Effector memory CD8-positive, alpha-beta T cell (primary cell): Measurements from ENCODE around the gene CEP164.

Experiments
- ATAC-seq: fragments of 150-1000 bp; cut with Tn5 transposase; replicated peaks from 2 replicates; pipeline ENCODE4 v1.10.0; 2021; ENCODE audit warnings: mild to moderate bottlenecking, moderate library complexity
- DNase-seq, 3 experiments: peaks; one replicate each; pipeline ENCODE4 v3.0.0; 2021
- H3K27ac Mint-ChIP-seq, 2 donors: one replicate each; pipeline ENCODE4 v1.8.0; 2022; ENCODE audit warnings: mild to moderate bottlenecking in 2 of 2, mixed read lengths in 2 of 2, moderate library complexity in 2 of 2
- H3K27me3 Mint-ChIP-seq, 2 donors: one replicate each; pipeline ENCODE4 v1.8.0; 2022; ENCODE audit warnings: mixed read lengths in 2 of 2
- H3K36me3 Mint-ChIP-seq: one replicate; pipeline ENCODE4 v1.8.0; 2022; ENCODE audit warnings: mild to moderate bottlenecking, moderate library complexity, mixed read lengths; ENCODE audit not compliant: insufficient read depth
- H3K4me1 Mint-ChIP-seq, 2 donors: one replicate each; pipeline ENCODE4 v1.8.0; 2022; ENCODE audit warnings: low read depth in 2 of 2, mixed read lengths in 2 of 2
- H3K4me3 Mint-ChIP-seq, 2 donors: one replicate each; pipeline ENCODE4 v1.8.0; 2022; ENCODE audit warnings: mild to moderate bottlenecking in 2 of 2, mixed read lengths in 2 of 2, moderate library complexity in 2 of 2
- H3K9me3 Mint-ChIP-seq, 2 donors: one replicate each; pipeline ENCODE4 v1.8.0; 2022; ENCODE audit warnings: mixed read lengths in 2 of 2

CEP164 gene

GRCh38 chr11:117428856-117429229 lies 101.2 kb downstream of the CEP164 start:
- no peak for ATAC-seq

GRCh38 chr11:117430293-117430955 lies 102.8 kb downstream of the CEP164 start:
- H3K36me3 Mint-ChIP-seq = no peaks in the 10 kb centered on the region
- H3K4me1 Mint-ChIP-seq = peaks cover 0 to 10% of the 10 kb centered on the region in 2 donors
- no peak overlapping the region for H3K27ac Mint-ChIP-seq
- H3K4me3 Mint-ChIP-seq = no peak overlapping the region
- peaks cover 10 to 26% of the 10 kb centered on the region in 2 donors for H3K27me3 Mint-ChIP-seq
- H3K9me3 Mint-ChIP-seq = no peaks in the 10 kb centered on the region
- DNase-seq = no peak
- ATAC-seq = no peak

More at GRCh38 chr11:117428856-117429229, 101.2 kb downstream of the CEP164 start:
- DNase-seq = no peak
- no peak overlapping the region for H3K27ac Mint-ChIP-seq
- H3K27me3 Mint-ChIP-seq = peaks cover 10 to 39% of the 10 kb centered on the region in 2 donors
- H3K9me3 Mint-ChIP-seq = no peaks in the 10 kb centered on the region
- no peaks in the 10 kb centered on the region for H3K36me3 Mint-ChIP-seq
- no peak overlapping the region for H3K4me3 Mint-ChIP-seq
- H3K4me1 Mint-ChIP-seq = peaks cover 0 to 10% of the 10 kb centered on the region in 2 donors

GRCh38 chr11:117431436-117431835 lies 103.8 kb downstream of the CEP164 start:
- ATAC-seq (no peak), DNase-seq (no peak)
- peaks cover 18 to 24% of the 10 kb centered on the region in 2 donors for H3K27me3 Mint-ChIP-seq
- H3K27ac Mint-ChIP-seq = no peak overlapping the region
- H3K4me3 Mint-ChIP-seq = no peak overlapping the region
- no peaks in the 10 kb centered on the region for H3K36me3 Mint-ChIP-seq
- H3K4me1 Mint-ChIP-seq = peaks cover 0 to 7% of the 10 kb centered on the region in 2 donors
- no peaks in the 10 kb centered on the region for H3K9me3 Mint-ChIP-seq

- no peak overlapping the region for H3K27ac Mint-ChIP-seq
- no peaks in the 10 kb centered on the region for H3K36me3 Mint-ChIP-seq
- no peaks in the 10 kb centered on the region for H3K4me1 Mint-ChIP-seq
- no peaks in the 10 kb centered on the region for H3K9me3 Mint-ChIP-seq
- no peak for DNase-seq
- no peak for ATAC-seq
- peaks cover 16 to 22% of the 10 kb centered on the region in 2 donors for H3K27me3 Mint-ChIP-seq
- no peak overlapping the region for H3K4me3 Mint-ChIP-seq
Measured at GRCh38 chr11:117433717-117434116, 106.1 kb downstream of the CEP164 start.

- Mint-ChIP-seq H3K9me3 (no peaks in the 10 kb centered on the region), H3K4me1 (no peaks in the 10 kb centered on the region), H3K27me3 (peaks cover 22% of the 10 kb centered on the region in 2 donors), H3K27ac (no peak overlapping the region), H3K4me3 (no peak overlapping the region), H3K36me3 (no peaks in the 10 kb centered on the region)
- ATAC-seq (no peak), DNase-seq (no peak)
Measured at GRCh38 chr11:117434481-117434880, 106.8 kb downstream of the CEP164 start.

GRCh38 chr11:117435326-117435725 lies 107.7 kb downstream of the CEP164 start:
- no peaks in the 10 kb centered on the region for H3K36me3 Mint-ChIP-seq
- peaks cover 30% of the 10 kb centered on the region in 2 donors for H3K27me3 Mint-ChIP-seq
- ATAC-seq = no peak
- no peak overlapping the region for H3K27ac Mint-ChIP-seq
- no peak overlapping the region for H3K4me3 Mint-ChIP-seq
- DNase-seq = no peak
- H3K4me1 Mint-ChIP-seq = no peaks in the 10 kb centered on the region
- no peaks in the 10 kb centered on the region for H3K9me3 Mint-ChIP-seq

- Mint-ChIP-seq H3K9me3 (no peaks in the 10 kb centered on the region), H3K27me3 (peaks cover 38 to 48% of the 10 kb centered on the region in 2 donors), H3K27ac (no peak overlapping the region), H3K4me1 (no peaks in the 10 kb centered on the region), H3K36me3 (no peaks in the 10 kb centered on the region), H3K4me3 (no peak overlapping the region)
- no peak for DNase-seq
- ATAC-seq = no peak
Measured at GRCh38 chr11:117437041-117437790, 109.6 kb downstream of the CEP164 start.

GRCh38 chr11:117437791-117438130 lies 110.1 kb downstream of the CEP164 start:
- no peaks in the 10 kb centered on the region for H3K4me1 Mint-ChIP-seq
- ATAC-seq (no peak), DNase-seq (no peak)
- no peaks in the 10 kb centered on the region for H3K36me3 Mint-ChIP-seq
- no peaks in the 10 kb centered on the region for H3K9me3 Mint-ChIP-seq
- peaks cover 38 to 54% of the 10 kb centered on the region in 2 donors for H3K27me3 Mint-ChIP-seq
- H3K27ac Mint-ChIP-seq = no peak overlapping the region
- no peak overlapping the region for H3K4me3 Mint-ChIP-seq

- ATAC-seq (no peak), DNase-seq (no peak)
- Mint-ChIP-seq H3K4me1 (no peaks in the 10 kb centered on the region), H3K9me3 (no peaks in the 10 kb centered on the region), H3K27me3 (peaks cover 38 to 61% of the 10 kb centered on the region in 2 donors), H3K36me3 (no peaks in the 10 kb centered on the region), H3K27ac (no peak overlapping the region), H3K4me3 (no peak overlapping the region)
Measured at GRCh38 chr11:117438371-117439000, 110.8 kb downstream of the CEP164 start.

GRCh38 chr11:117439256-117439655 lies 111.6 kb downstream of the CEP164 start:
- H3K27ac Mint-ChIP-seq = no peak overlapping the region

GRCh38 chr11:117440258-117440657 lies 112.6 kb downstream of the CEP164 start:
- no peaks in the 10 kb centered on the region for H3K4me1 Mint-ChIP-seq
- no peak for ATAC-seq
- no peaks in the 10 kb centered on the region for H3K9me3 Mint-ChIP-seq
- H3K36me3 Mint-ChIP-seq = no peaks in the 10 kb centered on the region
- H3K27me3 Mint-ChIP-seq = peaks cover 44 to 79% of the 10 kb centered on the region in 2 donors
- no peak for DNase-seq
- H3K27ac Mint-ChIP-seq = no peak overlapping the region
- H3K4me3 Mint-ChIP-seq = no peak overlapping the region

More at GRCh38 chr11:117439256-117439655, 111.6 kb downstream of the CEP164 start:
- ATAC-seq (no peak), DNase-seq (no peak)
- Mint-ChIP-seq H3K9me3 (no peaks in the 10 kb centered on the region), H3K36me3 (no peaks in the 10 kb centered on the region), H3K4me1 (no peaks in the 10 kb centered on the region), H3K27me3 (peaks cover 44 to 69% of the 10 kb centered on the region in 2 donors), H3K4me3 (no peak overlapping the region)

- H3K4me1 Mint-ChIP-seq = no peaks in the 10 kb centered on the region
- no peak overlapping the region for H3K27ac Mint-ChIP-seq
- H3K9me3 Mint-ChIP-seq = no peaks in the 10 kb centered on the region
- H3K4me3 Mint-ChIP-seq = no peak overlapping the region
- DNase-seq (no peak), ATAC-seq (no peak)
- peaks cover 37 to 84% of the 10 kb centered on the region in 2 donors for H3K27me3 Mint-ChIP-seq
- H3K36me3 Mint-ChIP-seq = no peaks in the 10 kb centered on the region
Measured at GRCh38 chr11:117441146-117441975, 113.7 kb downstream of the CEP164 start.
